ENCODE data around the gene TOMT.
"Not testable (repeated sequence)": the region's sequence is repeated elsewhere in the genome, so short reads cannot be mapped to it uniquely, and the experiment has no call there.

TOMT gene

GRCh38 chr11:72125956-72126355 is 20.2 kb downstream of the TOMT start:
- Mint-ChIP-seq H3K27ac (no peak overlapping the region), H3K36me3 (ENCODE audit: low read depth) (peaks cover 10% of the 10 kb centered on the region), H3K4me1 (no peaks in the 10 kb centered on the region), H3K27me3 (peaks cover 1% of the 10 kb centered on the region), H3K9me3 (peaks cover 11% of the 10 kb centered on the region), H3K4me3 (no peak overlapping the region)
- DNase-seq (no peak), ATAC-seq (no peak)

- Mint-ChIP-seq H3K27me3 (peaks cover 5% of the 10 kb centered on the region), H3K4me1 (no peaks in the 10 kb centered on the region), H3K36me3 (ENCODE audit: low read depth) (peaks cover 10% of the 10 kb centered on the region), H3K4me3 (no peak overlapping the region), H3K27ac (no peak overlapping the region), H3K9me3 (peaks cover 11% of the 10 kb centered on the region)
- DNase-seq (no peak), ATAC-seq (no peak)
Observed at GRCh38 chr11:72127923-72128322, 22.2 kb downstream of the TOMT start.

DNA sequence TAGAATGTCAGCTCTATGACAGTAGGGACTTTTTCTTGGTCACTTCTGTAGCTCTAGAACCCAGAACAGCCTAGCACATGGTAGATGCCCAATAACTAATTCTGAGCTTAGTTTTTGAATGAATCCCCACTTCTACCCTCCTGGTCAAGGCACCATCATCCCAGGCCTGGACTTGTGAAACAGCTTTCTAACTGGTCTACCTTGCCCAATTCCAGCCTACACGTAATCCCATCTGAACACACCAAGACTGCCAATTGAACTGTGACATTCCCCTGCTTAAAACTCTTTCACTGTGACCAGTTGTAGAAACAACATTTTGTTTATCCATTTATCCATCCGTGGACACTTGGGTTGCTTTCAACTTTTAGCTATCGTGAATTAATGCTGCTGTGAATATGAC is 23.7 kb downstream of the TOMT start:
- ATAC-seq (no peak), DNase-seq (no peak)
- peaks cover 6% of the 10 kb centered on the region for H3K27me3 Mint-ChIP-seq
- no peak overlapping the region for H3K4me3 Mint-ChIP-seq
- H3K27ac Mint-ChIP-seq: no peak overlapping the region
- no peaks in the 10 kb centered on the region for H3K4me1 Mint-ChIP-seq
- peaks cover 11% of the 10 kb centered on the region for H3K9me3 Mint-ChIP-seq
- peaks cover 10% of the 10 kb centered on the region for H3K36me3 Mint-ChIP-seq (ENCODE audit: low read depth)

DNA sequence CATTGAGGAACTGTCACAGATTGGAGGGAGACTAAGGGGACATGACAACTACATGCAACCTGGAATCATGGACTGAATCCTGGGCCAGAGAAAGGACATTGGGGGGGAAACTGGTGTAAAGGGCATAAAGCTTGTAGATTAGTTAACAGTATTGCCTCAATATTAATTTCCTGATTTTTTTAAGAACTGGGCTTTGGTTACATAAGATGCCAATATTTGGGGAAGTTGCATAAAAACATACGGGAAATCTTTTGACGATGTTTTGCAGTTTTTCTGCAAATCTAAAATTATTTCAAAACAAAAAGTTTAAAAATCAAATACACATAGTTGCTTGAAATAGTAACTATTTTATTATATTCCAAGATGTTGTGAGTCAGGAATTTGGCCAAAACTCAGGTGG is 26.9 kb downstream of the TOMT start:
- Mint-ChIP-seq H3K36me3 (ENCODE audit: low read depth) (peaks cover 8% of the 10 kb centered on the region), H3K27ac (no peak overlapping the region), H3K4me3 (no peak overlapping the region), H3K4me1 (peaks cover 4% of the 10 kb centered on the region), H3K27me3 (peaks cover 8% of the 10 kb centered on the region), H3K9me3 (peaks cover 11% of the 10 kb centered on the region)
- DNase-seq (no peak), ATAC-seq (no peak)

GRCh38 chr11:72135473-72135872 is 29.7 kb downstream of the TOMT start, which contains the start of gene FOLR3:
TSS of gene FOLR3 (plus strand) at chr11:72135725. CDS start at chr11:72135953, 228 bp downstream.
- not testable (repeated sequence) for H3K4me1 Mint-ChIP-seq; ATAC-seq; DNase-seq; H3K36me3 Mint-ChIP-seq (ENCODE audit: low read depth); H3K9me3 Mint-ChIP-seq; H3K4me3 Mint-ChIP-seq; H3K27ac Mint-ChIP-seq
- peaks cover 11% of the 10 kb centered on the region for H3K27me3 Mint-ChIP-seq

GRCh38 chr11:72135891-72136683 is 30.4 kb downstream of the TOMT start:
- H3K36me3 Mint-ChIP-seq (ENCODE audit: low read depth): no peaks in the 10 kb centered on the region
- no peak for DNase-seq
- H3K4me3 Mint-ChIP-seq: no peak overlapping the region
- peaks cover 11% of the 10 kb centered on the region for H3K27me3 Mint-ChIP-seq
- peak; percentile 14 for ATAC-seq
- no peak overlapping the region for H3K27ac Mint-ChIP-seq
- H3K9me3 Mint-ChIP-seq: no peaks in the 10 kb centered on the region
- H3K4me1 Mint-ChIP-seq: peaks cover 12% of the 10 kb centered on the region

GRCh38 chr11:72136684-72137262 is 31.0 kb downstream of the TOMT start:
- Mint-ChIP-seq H3K4me1 (peaks cover 19% of the 10 kb centered on the region), H3K27ac (no peak overlapping the region), H3K36me3 (ENCODE audit: low read depth) (no peaks in the 10 kb centered on the region), H3K9me3 (no peaks in the 10 kb centered on the region), H3K4me3 (no peak overlapping the region), H3K27me3 (peaks cover 13% of the 10 kb centered on the region)
- DNase-seq (no peak), ATAC-seq (no peak)

DNA sequence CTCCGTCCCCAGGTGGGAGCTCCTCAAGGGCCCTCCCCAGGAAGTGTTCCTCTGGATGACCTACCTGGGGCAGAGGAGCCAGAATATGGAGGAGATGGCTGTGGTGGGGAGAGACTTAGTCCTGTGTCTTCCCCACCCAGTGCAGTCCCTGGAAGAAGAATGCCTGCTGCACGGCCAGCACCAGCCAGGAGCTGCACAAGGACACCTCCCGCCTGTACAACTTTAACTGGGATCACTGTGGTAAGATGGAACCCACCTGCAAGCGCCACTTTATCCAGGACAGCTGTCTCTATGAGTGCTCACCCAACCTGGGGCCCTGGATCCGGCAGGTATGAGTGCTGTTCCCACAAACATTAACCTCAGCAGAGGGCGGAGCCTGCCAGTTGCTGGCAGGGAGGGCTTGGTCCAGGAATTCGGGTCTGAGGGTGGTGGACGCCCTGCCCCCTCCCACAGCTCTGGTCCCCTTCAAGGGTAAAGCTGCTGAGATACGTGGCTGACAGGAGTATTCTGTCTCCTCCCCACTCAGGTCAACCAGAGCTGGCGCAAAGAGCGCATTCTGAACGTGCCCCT is 33.2 kb downstream of the TOMT start:
- H3K27me3 Mint-ChIP-seq: peaks cover 10% of the 10 kb centered on the region
- no peak overlapping the region for H3K4me3 Mint-ChIP-seq
- no peak overlapping the region for H3K27ac Mint-ChIP-seq
- ATAC-seq: no peak
- no peaks in the 10 kb centered on the region for H3K36me3 Mint-ChIP-seq (ENCODE audit: low read depth)
- H3K9me3 Mint-ChIP-seq: no peaks in the 10 kb centered on the region
- H3K4me1 Mint-ChIP-seq: peaks cover 27% of the 10 kb centered on the region
- no peak for DNase-seq

GRCh38 chr11:72139500-72139899 is 33.8 kb downstream of the TOMT start:
- Mint-ChIP-seq H3K36me3 (ENCODE audit: low read depth) (no peaks in the 10 kb centered on the region), H3K4me1 (peaks cover 27% of the 10 kb centered on the region), H3K9me3 (no peaks in the 10 kb centered on the region), H3K4me3 (no peak overlapping the region), H3K27ac (no peak overlapping the region), H3K27me3 (peaks cover 10% of the 10 kb centered on the region)
- ATAC-seq (no peak), DNase-seq (no peak)

- H3K27ac Mint-ChIP-seq: peak overlapping the region; percentile 17
- H3K4me3 Mint-ChIP-seq: no peak overlapping the region
- H3K36me3 Mint-ChIP-seq (ENCODE audit: low read depth): no peaks in the 10 kb centered on the region
- no peak for ATAC-seq
- peaks cover 9% of the 10 kb centered on the region for H3K27me3 Mint-ChIP-seq
- H3K9me3 Mint-ChIP-seq: no peaks in the 10 kb centered on the region
- peaks cover 27% of the 10 kb centered on the region for H3K4me1 Mint-ChIP-seq
- no peak for DNase-seq
Observed at GRCh38 chr11:72140661-72141060, 34.9 kb downstream of the TOMT start.

GRCh38 chr11:72141066-72141465 is 35.3 kb downstream of the TOMT start:
- Mint-ChIP-seq H3K9me3 (no peaks in the 10 kb centered on the region), H3K4me3 (no peak overlapping the region), H3K4me1 (peaks cover 27% of the 10 kb centered on the region), H3K36me3 (ENCODE audit: low read depth) (no peaks in the 10 kb centered on the region), H3K27me3 (peaks cover 9% of the 10 kb centered on the region), H3K27ac (peak overlapping the region; percentile 17)
- ATAC-seq: peak; percentile 84
- peak; percentile 19 for DNase-seq

DNA sequence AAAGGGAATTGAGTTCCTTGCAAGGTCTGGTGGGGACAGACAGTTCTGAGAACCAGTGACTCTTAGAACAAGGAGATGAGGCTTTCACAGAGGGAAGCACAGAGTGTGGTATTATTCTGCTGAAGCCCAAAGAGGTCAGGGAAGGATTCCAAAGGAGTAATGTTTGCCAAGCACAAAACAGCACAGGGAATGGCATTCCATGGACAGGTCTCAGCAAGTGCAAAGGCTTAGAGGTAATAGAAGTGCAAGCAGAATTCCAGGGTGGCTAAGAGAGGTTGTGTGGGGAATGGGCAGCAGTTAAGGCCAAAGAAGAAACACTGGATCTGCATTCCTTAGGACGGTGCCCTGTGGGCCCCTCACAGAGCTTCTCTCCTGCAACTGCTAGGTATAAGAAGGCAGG is 36.4 kb downstream of the TOMT start:
- H3K4me1 Mint-ChIP-seq: peaks cover 24% of the 10 kb centered on the region
- not testable (repeated sequence) for H3K9me3 Mint-ChIP-seq; H3K27ac Mint-ChIP-seq; H3K4me3 Mint-ChIP-seq; H3K27me3 Mint-ChIP-seq; ATAC-seq; H3K36me3 Mint-ChIP-seq (ENCODE audit: low read depth); DNase-seq

GRCh38 chr11:72142543-72142942 is 36.8 kb downstream of the TOMT start:
- not testable (repeated sequence) for ATAC-seq; H3K27ac Mint-ChIP-seq; H3K36me3 Mint-ChIP-seq (ENCODE audit: low read depth); H3K27me3 Mint-ChIP-seq; DNase-seq; H3K9me3 Mint-ChIP-seq; H3K4me3 Mint-ChIP-seq
- peaks cover 24% of the 10 kb centered on the region for H3K4me1 Mint-ChIP-seq

DNA sequence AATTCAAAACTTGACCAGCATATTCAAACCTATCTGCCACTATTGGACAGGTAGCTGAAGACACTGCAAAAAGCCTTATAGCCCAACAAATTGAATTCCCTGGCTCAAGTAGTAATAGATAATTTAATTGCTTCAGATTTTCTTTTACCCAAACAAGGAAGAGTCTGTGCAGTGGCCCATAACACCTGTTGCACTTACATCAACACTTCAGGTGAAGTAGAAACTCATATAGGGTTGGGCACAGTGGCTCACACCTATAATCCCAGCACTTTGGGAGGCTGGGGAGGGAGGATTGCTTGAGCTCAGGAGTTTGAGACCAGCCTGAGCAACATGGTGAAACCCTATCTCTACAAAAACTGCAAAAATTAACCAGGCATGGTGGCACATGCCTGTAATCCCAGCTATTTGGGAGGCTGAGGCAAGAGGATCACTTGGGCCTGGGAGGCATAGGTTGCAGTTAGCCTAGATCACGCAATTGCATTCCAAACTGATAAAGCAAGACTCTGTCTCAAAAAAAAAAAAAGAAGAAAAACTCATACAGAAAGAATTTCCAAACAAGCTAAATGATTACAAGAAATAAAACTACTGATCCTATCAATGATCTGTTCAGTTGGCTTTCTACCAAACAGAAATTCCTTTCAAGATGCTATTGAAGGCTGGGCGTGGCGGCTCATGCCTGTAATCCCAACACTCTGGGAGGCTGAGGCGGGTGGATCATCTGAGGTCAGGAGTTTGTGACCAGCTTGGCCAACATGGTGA is 39.3 kb downstream of the TOMT start:
- H3K27me3 Mint-ChIP-seq: peaks cover 6% of the 10 kb centered on the region
- peaks cover 21% of the 10 kb centered on the region for H3K4me1 Mint-ChIP-seq
- H3K4me3 Mint-ChIP-seq: no peak overlapping the region
- no peaks in the 10 kb centered on the region for H3K36me3 Mint-ChIP-seq (ENCODE audit: low read depth)
- ATAC-seq: no peak
- no peak overlapping the region for H3K27ac Mint-ChIP-seq
- no peaks in the 10 kb centered on the region for H3K9me3 Mint-ChIP-seq
- DNase-seq: no peak

Data from activated naive CD8-positive, alpha-beta T cell treated with anti-CD3 and anti-CD28 coated beads, Interleukin-2, amount 50 U/mL, for 24 hours (primary cell).